ENCODE measurements around the gene SLC16A10.
A peak's percentile ranks its signal among the peaks of the same experiment; 100 is the strongest.

Gene SLC16A10

GRCh38 chr6:111260570-111261298 lies 173.4 kb downstream of the SLC16A10 start:
- FAIRE-seq, result no peak
- TF ChIP-seq POLR2AphosphoS5 (IDR thresholded peaks at IDR 0.05; ENCODE audit: low read depth, low read length) (no peak), POLR2A (IDR thresholded peaks at IDR 0.05; ENCODE audit: low read depth, low read length) (0 out of 2 replicates have a peak, but pooled peaks have one; percentile 22), POU2F2 (IDR thresholded peaks at IDR 0.05; ENCODE audit: low read depth, low read length) (no peak), TAF1 (IDR thresholded peaks at IDR 0.05; ENCODE audit: low read depth, low read length) (no peak)
- no peak for DNase-seq (ENCODE audit: insufficient read length, low spot score)

- DNase-seq (ENCODE audit: insufficient read length, low spot score) (no peak), FAIRE-seq (no peak)
- TF ChIP-seq POU2F2 (IDR thresholded peaks at IDR 0.05; ENCODE audit: low read depth, low read length) (no peak), SPI1 (IDR thresholded peaks at IDR 0.05; ENCODE audit: low read depth, low read length) (no peak), POLR2AphosphoS5 (IDR thresholded peaks at IDR 0.05; ENCODE audit: low read depth, low read length) (no peak), POLR2A (IDR thresholded peaks at IDR 0.05; ENCODE audit: low read depth, low read length) (no peak), PAX5 (IDR thresholded peaks at IDR 0.05; ENCODE audit: insufficient read depth, low read length, severe bottlenecking) (no peak), TAF1 (IDR thresholded peaks at IDR 0.05; ENCODE audit: low read depth, low read length) (no peak)
These were observed 176.5 kb downstream of the SLC16A10 start for GRCh38 chr6:111263837-111264236.

- DNase-seq (ENCODE audit: insufficient read length, low spot score) (no peak), FAIRE-seq (no peak)
- TF ChIP-seq POLR2A (IDR thresholded peaks at IDR 0.05; ENCODE audit: low read depth, low read length) (no peak), POU2F2 (IDR thresholded peaks at IDR 0.05; ENCODE audit: low read depth, low read length) (no peak), SPI1 (IDR thresholded peaks at IDR 0.05; ENCODE audit: low read depth, low read length) (no peak), PAX5 (IDR thresholded peaks at IDR 0.05; ENCODE audit: insufficient read depth, low read length, severe bottlenecking) (no peak), TAF1 (IDR thresholded peaks at IDR 0.05; ENCODE audit: low read depth, low read length) (no peak), POLR2AphosphoS5 (IDR thresholded peaks at IDR 0.05; ENCODE audit: low read depth, low read length) (no peak)
These were observed 178.5 kb downstream of the SLC16A10 start for GRCh38 chr6:111265842-111266241.

- DNase-seq (ENCODE audit: insufficient read length, low spot score), result no peak
- TF ChIP-seq TAF1 (IDR thresholded peaks at IDR 0.05; ENCODE audit: low read depth, low read length) (no peak), POU2F2 (IDR thresholded peaks at IDR 0.05; ENCODE audit: low read depth, low read length) (no peak), SPI1 (IDR thresholded peaks at IDR 0.05; ENCODE audit: low read depth, low read length) (no peak), PAX5 (IDR thresholded peaks at IDR 0.05; ENCODE audit: insufficient read depth, low read length, severe bottlenecking) (no peak), POLR2A (IDR thresholded peaks at IDR 0.05; ENCODE audit: low read depth, low read length) (no peak), POLR2AphosphoS5 (IDR thresholded peaks at IDR 0.05; ENCODE audit: low read depth, low read length) (no peak)
These were observed 179.0 kb downstream of the SLC16A10 start for GRCh38 chr6:111266276-111266675.

GRCh38 chr6:111267764-111268333 lies 180.5 kb downstream of the SLC16A10 start:
- no peak for FAIRE-seq
- DNase-seq (ENCODE audit: insufficient read length, low spot score), result no peak

More at GRCh38 chr6:111266276-111266675, 179.0 kb downstream of the SLC16A10 start:
- FAIRE-seq, result no peak

GRCh38 chr6:111269401-111269970 lies 182.2 kb downstream of the SLC16A10 start:
- TF ChIP-seq POLR2A (IDR thresholded peaks at IDR 0.05; ENCODE audit: low read depth, low read length) (no peak), PAX5 (IDR thresholded peaks at IDR 0.05; ENCODE audit: insufficient read depth, low read length, severe bottlenecking) (no peak), SPI1 (IDR thresholded peaks at IDR 0.05; ENCODE audit: low read depth, low read length) (no peak), TAF1 (IDR thresholded peaks at IDR 0.05; ENCODE audit: low read depth, low read length) (no peak), POLR2AphosphoS5 (IDR thresholded peaks at IDR 0.05; ENCODE audit: low read depth, low read length) (no peak), POU2F2 (IDR thresholded peaks at IDR 0.05; ENCODE audit: low read depth, low read length) (no peak)
- no peak for DNase-seq (ENCODE audit: insufficient read length, low spot score)
- no peak for FAIRE-seq

More at GRCh38 chr6:111267764-111268333, 180.5 kb downstream of the SLC16A10 start:
- peak; percentile 20; the same call in 1 of the 2 replicates for TF ChIP-seq SPI1 (IDR thresholded peaks at IDR 0.05; ENCODE audit: low read depth, low read length)
- no peak for TF ChIP-seq POU2F2 (IDR thresholded peaks at IDR 0.05; ENCODE audit: low read depth, low read length)
- TF ChIP-seq POLR2AphosphoS5 (IDR thresholded peaks at IDR 0.05; ENCODE audit: low read depth, low read length), result no peak
- no peak for TF ChIP-seq POLR2A (IDR thresholded peaks at IDR 0.05; ENCODE audit: low read depth, low read length)
- TF ChIP-seq TAF1 (IDR thresholded peaks at IDR 0.05; ENCODE audit: low read depth, low read length), result no peak

GRCh38 chr6:111270121-111270520 lies 182.8 kb downstream of the SLC16A10 start:
- no peak for FAIRE-seq
- no peak for DNase-seq (ENCODE audit: insufficient read length, low spot score)
- no peak for TF ChIP-seq POU2F2 (IDR thresholded peaks at IDR 0.05; ENCODE audit: low read depth, low read length)

GRCh38 chr6:111274593-111275217 lies 187.4 kb downstream of the SLC16A10 start:
- no peak for FAIRE-seq
- DNase-seq (ENCODE audit: insufficient read length, low spot score), result no peak
- no peak for TF ChIP-seq TAF1 (IDR thresholded peaks at IDR 0.05; ENCODE audit: low read depth, low read length)
- TF ChIP-seq POU2F2 (IDR thresholded peaks at IDR 0.05; ENCODE audit: low read depth, low read length), result no peak
- TF ChIP-seq SPI1 (IDR thresholded peaks at IDR 0.05; ENCODE audit: low read depth, low read length), result no peak
- no peak for TF ChIP-seq POLR2A (IDR thresholded peaks at IDR 0.05; ENCODE audit: low read depth, low read length)
- no peak for TF ChIP-seq POLR2AphosphoS5 (IDR thresholded peaks at IDR 0.05; ENCODE audit: low read depth, low read length)
- TF ChIP-seq PAX5 (IDR thresholded peaks at IDR 0.05; ENCODE audit: insufficient read depth, low read length, severe bottlenecking), result no peak

- FAIRE-seq, result no peak
- TF ChIP-seq PAX5 (IDR thresholded peaks at IDR 0.05; ENCODE audit: insufficient read depth, low read length, severe bottlenecking), result no peak
- TF ChIP-seq TAF1 (IDR thresholded peaks at IDR 0.05; ENCODE audit: low read depth, low read length), result no peak
- TF ChIP-seq POU2F2 (IDR thresholded peaks at IDR 0.05; ENCODE audit: low read depth, low read length), result no peak
- no peak for TF ChIP-seq POLR2AphosphoS5 (IDR thresholded peaks at IDR 0.05; ENCODE audit: low read depth, low read length)
- no peak for TF ChIP-seq POLR2A (IDR thresholded peaks at IDR 0.05; ENCODE audit: low read depth, low read length)
- no peak for TF ChIP-seq SPI1 (IDR thresholded peaks at IDR 0.05; ENCODE audit: low read depth, low read length)
These were observed 189.0 kb downstream of the SLC16A10 start for GRCh38 chr6:111276335-111276734.

More at GRCh38 chr6:111276335-111276734, 189.0 kb downstream of the SLC16A10 start:
- no peak for DNase-seq (ENCODE audit: insufficient read length, low spot score)
